GM23338 (cell line): ENCODE results near the gene ARHGDIA. TPM values are rescaled to one million over a fixed set of nuclear protein-coding genes. Genes with fewer than 3 reads are reported as not detected.

ENCODE experiments used
- ATAC-seq: fragments of 200-7000 bp; cut with Tn5 transposase; 3 replicates; pipeline ENCODE4 v1.9.1; 2020
- DNase-seq: peaks from one replicate; pipeline ENCODE4 v3.0.0-alpha.2; 2015; ENCODE audit warnings: low spot score
- H2AFZ ChIP-seq: fragments of 200-600 bp; sonication (generic); 2 replicates; pipeline ENCODE4 v1.8.0; 2016; ENCODE audit warnings: antibody characterized with exemption, mild to moderate bottlenecking, moderate library complexity
- H3F3A ChIP-seq: fragments of 200-600 bp; sonication (generic); replicated peaks from 2 replicates; pipeline ENCODE4 v1.8.0; 2017; ENCODE audit warnings: antibody characterized with exemption, mixed run types, low read depth
- H3K27ac ChIP-seq: fragments of 200-600 bp; sonication (generic); 2 replicates; pipeline ENCODE4 v1.6.1; 2016; ENCODE audit warnings: low read depth
- H3K27me3 ChIP-seq: fragments of 200-600 bp; sonication (generic); 2 replicates; pipeline ENCODE4 v1.8.0; 2016; ENCODE audit warnings: mild to moderate bottlenecking, mixed run types, moderate library complexity; ENCODE audit not compliant: insufficient read depth
- H3K36me3 ChIP-seq: fragments of 200-600 bp; sonication (generic); 2 replicates; pipeline ENCODE4 v1.8.0; 2016; ENCODE audit warnings: mild to moderate bottlenecking; ENCODE audit not compliant: insufficient read depth
- H3K4me1 ChIP-seq: fragments of 200-600 bp; sonication (generic); 2 replicates; pipeline ENCODE4 v1.8.0; 2016; ENCODE audit warnings: mild to moderate bottlenecking, moderate library complexity; ENCODE audit not compliant: insufficient read depth
- H3K4me2 ChIP-seq: fragments of 200-600 bp; sonication (generic); 2 replicates; pipeline ENCODE4 v1.7.1; 2017; ENCODE audit warnings: mixed run types
- H3K4me3 ChIP-seq: fragments of 200-600 bp; sonication (generic); 2 replicates; pipeline ENCODE4 v1.6.1; 2016; ENCODE audit warnings: mixed run types
- H3K79me2 ChIP-seq: fragments of 200-600 bp; sonication (generic); replicated peaks from 2 replicates; pipeline ENCODE4 v1.8.0; 2017; ENCODE audit warnings: mild to moderate bottlenecking; ENCODE audit not compliant: insufficient read depth
- H3K9me2 ChIP-seq: fragments of 200-600 bp; sonication (generic); 2 replicates; pipeline ENCODE4 v1.8.0; 2017; ENCODE audit not compliant: insufficient read depth
- H4K20me1 ChIP-seq: fragments of 200-600 bp; sonication (generic); replicated peaks from 2 replicates; pipeline ENCODE4 v1.8.0; 2017; ENCODE audit warnings: mild to moderate bottlenecking; ENCODE audit not compliant: insufficient read depth
- H3K27ac Mint-ChIP-seq: 2 replicates; pipeline ENCODE4 v1.8.0; 2020; ENCODE audit warnings: inconsistent platforms, mild to moderate bottlenecking, moderate library complexity, mixed read lengths
- H3K27me3 Mint-ChIP-seq: 3 replicates; pipeline ENCODE4 v1.8.0; 2022; ENCODE audit warnings: low read depth, mild to moderate bottlenecking, moderate library complexity, mixed read lengths, inconsistent platforms; ENCODE audit not compliant: insufficient read depth, poor library complexity
- H3K36me3 Mint-ChIP-seq: 3 replicates; pipeline ENCODE4 v1.8.0; 2021; ENCODE audit warnings: low read depth, mild to moderate bottlenecking, inconsistent platforms, moderate library complexity, mixed read lengths
- H3K4me1 Mint-ChIP-seq: 3 replicates; pipeline ENCODE4 v1.8.0; 2020; ENCODE audit warnings: mild to moderate bottlenecking, inconsistent platforms, mixed read lengths
- H3K4me3 Mint-ChIP-seq: 3 replicates; pipeline ENCODE4 v1.8.0; 2021; ENCODE audit warnings: moderate library complexity, mild to moderate bottlenecking, inconsistent platforms, mixed read lengths
- H3K9me3 Mint-ChIP-seq: 3 replicates; pipeline ENCODE4 v1.8.0; 2020; ENCODE audit warnings: moderate library complexity, mild to moderate bottlenecking, inconsistent platforms, mixed read lengths
- CREB1 ChIP-seq: fragments of 250-450 bp; sonication (Bioruptor Pico); IDR thresholded peaks from 2 replicates; pipeline ENCODE4 v1.5.0; 2020; ENCODE audit warnings: low read depth, mild to moderate bottlenecking, moderate library complexity
- CTCF ChIP-seq, 2 experiments: fragments of 200-600 bp in 1 of 2; sonication (generic) in 1 of 2; conservative IDR thresholded peaks; 2 replicates each; pipeline versions ENCODE4 v1.5.1 to v1.6.1; 2016 to 2017; ENCODE audit warnings: antibody characterized with exemption in 2 of 2, low read depth in 2 of 2, mild to moderate bottlenecking in 2 of 2, moderate library complexity in 1 of 2
- ETS1 ChIP-seq: IDR thresholded peaks from 2 replicates; pipeline ENCODE4 v1.6.1; 2016; ENCODE audit warnings: antibody characterized with exemption
- JUNB ChIP-seq: IDR thresholded peaks from one replicate; pipeline ENCODE4 v1.6.1; 2016; ENCODE audit warnings: antibody characterized with exemption; ENCODE audit not compliant: unreplicated experiment
- NANOG ChIP-seq: IDR thresholded peaks from 2 replicates; pipeline ENCODE4 v1.6.1; 2016; ENCODE audit warnings: antibody characterized with exemption, borderline replicate concordance
- POLR2AphosphoS5 ChIP-seq: IDR thresholded peaks from 2 replicates; pipeline ENCODE4 v1.6.1; 2016; ENCODE audit warnings: antibody characterized with exemption, low read depth
- REST ChIP-seq: IDR thresholded peaks from one replicate; pipeline ENCODE4 v1.6.1; 2018; ENCODE audit warnings: antibody characterized with exemption; ENCODE audit not compliant: unreplicated experiment
- STAT1 ChIP-seq: IDR thresholded peaks from one replicate; pipeline ENCODE4 v1.6.1; 2016; ENCODE audit warnings: antibody characterized with exemption; ENCODE audit not compliant: unreplicated experiment
- ZNF331 ChIP-seq: fragments of 250-450 bp; sonication (Bioruptor Pico); IDR thresholded peaks from 2 replicates; pipeline ENCODE4 v1.5.0; 2020; ENCODE audit warnings: low read depth, mild to moderate bottlenecking, moderate library complexity
- ZNF462 ChIP-seq: fragments of 250-450 bp; sonication (Bioruptor Pico); IDR thresholded peaks from 2 replicates; pipeline ENCODE4 v1.5.0; 2020; ENCODE audit warnings: mild to moderate bottlenecking, moderate library complexity
- polyA plus RNA-seq: library from polyadenylated mRNA; unstranded; fragments of >200 nt; fragmentation: Nextera tagmentation; extraction: Ambion mirVana; gene quantifications from 2 replicates; pipeline ENCODE4 v1.2.1, GENCODE V29; 2016
- total RNA-seq: library from RNA; depleted of rRNA; stranded (reverse); fragments of >200 nt; shearing (Covaris generic); gene quantifications from 2 replicates; pipeline ENCODE4 v1.2.3, GENCODE V29; 2014

Gene ARHGDIA
- total and polyA plus RNA-seq, 2 experiments from 2014 or later, result 125 to 140 TPM

GRCh38 chr17:81843713-81844326 lies 27.3 kb downstream of the ARHGDIA start (continued):
- no peak for TF ChIP-seq ZNF462 (CRISPR knock-in tag)
- TF ChIP-seq ZNF331 (CRISPR knock-in tag), result no peak
- TF ChIP-seq CREB1 (CRISPR knock-in tag), result no peak

GRCh38 chr17:81842725-81843504 lies 28.2 kb downstream of the ARHGDIA start:
- Histone ChIP-seq H3K4me3 (no peak overlapping the region), H3K9me2 (no peaks in the 10 kb centered on the region), H4K20me1 (peaks cover 6% of the 10 kb centered on the region; the same call in 1 of the 2 replicates), H3K36me3 (peaks cover 7% of the 10 kb centered on the region; the same call in 1 of the 2 replicates), H3K27me3 (no peaks in the 10 kb centered on the region), H3K4me1 (no peaks in the 10 kb centered on the region), H3K4me2 (no peak overlapping the region), H3K27ac (0 out of 2 replicates have a peak overlapping the region, but pooled peaks have one; percentile 50), H3K79me2 (no peaks in the 10 kb centered on the region), H2AFZ (no peak overlapping the region), H3F3A (0 out of 2 replicates have a peak, but pooled peaks cover 8% of the 10 kb centered on the region)
- Mint-ChIP-seq H3K4me3 (no peak overlapping the region), H3K27ac (no peak overlapping the region), H3K9me3 (no peaks in the 10 kb centered on the region), H3K4me1 (peaks cover 2% of the 10 kb centered on the region; the same call in 1 of the 3 replicates), H3K27me3 (no peaks in the 10 kb centered on the region), H3K36me3 (peaks cover 31% of the 10 kb centered on the region)
- ATAC-seq (no peak), DNase-seq (no peak)
- TF ChIP-seq CREB1 (CRISPR knock-in tag), result no peak
- TF ChIP-seq ZNF331 (CRISPR knock-in tag), result no peak
- TF ChIP-seq ETS1, result no peak
- no peak for TF ChIP-seq POLR2AphosphoS5
- TF ChIP-seq REST, result no peak
- TF ChIP-seq NANOG, result no peak
- TF ChIP-seq CTCF (conservative IDR thresholded peaks at IDR 0.05; ENCODE audit: low read depth in 2 of 2), result no peak
- TF ChIP-seq JUNB, result no peak
- TF ChIP-seq STAT1, result no peak
